ENCODE data around the gene BPIFB6. TPM values are rescaled to one million over a fixed set of nuclear protein-coding genes. Genes with fewer than 3 reads are reported as not detected.

The BPIFB6 gene
- polyA plus RNA-seq, 1 of the 3 experiments (the other 2 are of a cell fraction): not detected

DNA sequence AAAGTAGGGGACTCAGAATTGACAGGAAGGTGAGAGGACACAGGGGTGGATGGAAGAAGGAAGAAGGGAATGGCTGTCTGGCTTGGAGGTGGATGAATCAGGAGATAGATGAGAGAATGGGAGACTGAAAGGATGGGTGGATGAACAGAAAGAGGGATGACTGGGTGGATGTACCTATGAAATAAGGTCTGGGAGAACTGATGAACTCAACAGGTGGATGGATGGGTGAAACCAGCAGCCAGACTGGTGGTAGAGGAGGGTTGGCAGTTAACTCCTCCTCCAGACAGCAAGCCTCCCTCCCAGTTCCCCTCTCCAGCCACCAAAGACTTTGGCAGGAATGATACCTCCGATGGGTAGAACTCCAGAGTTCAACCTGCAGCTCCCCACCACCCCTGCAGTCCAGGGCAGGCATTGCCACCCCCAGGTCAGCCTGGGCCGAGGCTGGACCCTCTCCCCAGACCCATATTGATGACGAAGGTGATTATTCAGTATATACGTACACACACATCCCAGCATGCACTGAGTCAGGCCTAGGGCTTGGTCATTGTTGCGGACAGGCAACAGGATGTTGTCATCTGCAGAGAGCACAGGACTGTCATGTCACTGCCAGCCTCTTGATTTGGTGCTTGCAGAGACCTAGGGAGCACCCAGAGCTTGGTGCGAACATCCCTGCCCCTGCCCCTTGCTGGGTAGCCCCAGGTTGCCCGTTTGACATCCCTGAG, 29.2 kb upstream of the BPIFB6 start:
- Histone ChIP-seq H4K20me1 (ENCODE audit: insufficient read depth) (no peaks in the 10 kb centered on the region), H3K9me3 (no peaks in the 10 kb centered on the region), H3K9me2 (no peaks in the 10 kb centered on the region), H3K4me1 (ENCODE audit: control insufficient read depth in 1 of 2, insufficient read depth in 2 of 2, low read depth in 1 of 2, low read length in 1 of 2) (no peaks in the 10 kb centered on the region), H3K36me3 (replicated peaks in 1 of 2; ENCODE audit: control insufficient read depth in 1 of 2, insufficient read depth in 2 of 2, low read length in 1 of 2) (no peaks in the 10 kb centered on the region), H2AFZ (ENCODE audit: low read depth) (no peak overlapping the region), H3K4me2 (no peak overlapping the region), H3K79me2 (ENCODE audit: insufficient read depth) (no peaks in the 10 kb centered on the region), H3K4me3 (ENCODE audit: low read depth in 2 of 2, low read length in 1 of 2) (no peak overlapping the region), H3K9ac (no peak overlapping the region), H3F3A (replicated peaks; ENCODE audit: insufficient read depth) (no peaks in the 10 kb centered on the region), H3K27ac (ENCODE audit: low read depth in 2 of 2, low read length in 1 of 2) (no peak overlapping the region), H3K27me3 (ENCODE audit: insufficient read depth) (peaks cover 6% of the 10 kb centered on the region; the same call in 1 of the 2 replicates)
- CTCF ChIA-PET: no interaction called here
- POLR2A ChIA-PET: no interaction called here
- no peak for DNase-seq
- TF ChIP-seq JUND (IDR thresholded peaks at IDR 0.05) (no peak), RCOR1 (IDR thresholded peaks at IDR 0.05; ENCODE audit: low read length) (no peak), TAF1 (IDR thresholded peaks at IDR 0.05; ENCODE audit: borderline replicate concordance, low read depth, low read length) (no peak), POLR2AphosphoS5 (IDR thresholded peaks at IDR 0.05; ENCODE audit: low read depth, low read length) (no peak), CHD2 (IDR thresholded peaks at IDR 0.05; ENCODE audit: low read length, partially characterized antibody) (no peak), RAD21 (IDR thresholded peaks at IDR 0.05; ENCODE audit: low read length) (no peak), SMC3 (IDR thresholded peaks at IDR 0.05; ENCODE audit: low read depth, low read length) (no peak), RFX5 (IDR thresholded peaks at IDR 0.05; ENCODE audit: low read length) (no peak), PBX3 (IDR thresholded peaks at IDR 0.05) (no peak), FOXJ3 (CRISPR knock-in tag; IDR thresholded peaks at IDR 0.05) (no peak), RXRA (IDR thresholded peaks at IDR 0.05; ENCODE audit: borderline replicate concordance, low read depth) (no peak), GATA2 (CRISPR knock-in tag; IDR thresholded peaks at IDR 0.05) (no peak)
- TF ChIP-seq, protein P1, sequence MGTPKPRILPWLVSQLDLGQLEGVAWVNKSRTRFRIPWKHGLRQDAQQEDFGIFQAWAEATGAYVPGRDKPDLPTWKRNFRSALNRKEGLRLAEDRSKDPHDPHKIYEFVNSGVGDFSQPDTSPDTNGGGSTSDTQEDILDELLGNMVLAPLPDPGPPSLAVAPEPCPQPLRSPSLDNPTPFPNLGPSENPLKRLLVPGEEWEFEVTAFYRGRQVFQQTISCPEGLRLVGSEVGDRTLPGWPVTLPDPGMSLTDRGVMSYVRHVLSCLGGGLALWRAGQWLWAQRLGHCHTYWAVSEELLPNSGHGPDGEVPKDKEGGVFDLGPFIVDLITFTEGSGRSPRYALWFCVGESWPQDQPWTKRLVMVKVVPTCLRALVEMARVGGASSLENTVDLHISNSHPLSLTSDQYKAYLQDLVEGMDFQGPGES (IDR thresholded peaks at IDR 0.05; ENCODE audit: low read depth, low read length): no peak
- TF ChIP-seq, protein P2, sequence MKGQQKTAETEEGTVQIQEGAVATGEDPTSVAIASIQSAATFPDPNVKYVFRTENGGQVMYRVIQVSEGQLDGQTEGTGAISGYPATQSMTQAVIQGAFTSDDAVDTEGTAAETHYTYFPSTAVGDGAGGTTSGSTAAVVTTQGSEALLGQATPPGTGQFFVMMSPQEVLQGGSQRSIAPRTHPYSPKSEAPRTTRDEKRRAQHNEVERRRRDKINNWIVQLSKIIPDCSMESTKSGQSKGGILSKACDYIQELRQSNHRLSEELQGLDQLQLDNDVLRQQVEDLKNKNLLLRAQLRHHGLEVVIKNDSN (IDR thresholded peaks at IDR 0.05; ENCODE audit: borderline replicate concordance, low read depth): no peak
- 20% methylated on average over 3 of the region's 7 CpGs for WGBS (ENCODE audit: low lambda C conversion rate)

GRCh38 chr20:33004141-33004751, 27.2 kb upstream of the BPIFB6 start, which contains the start of gene SUN5:
Gene SUN5 (minus strand): TSS chr20:33004433. CDS start chr20:33004340, 93 bp downstream.
- DNase-seq: no peak
- no peak within 1 kb of the TSS for H3K9ac ChIP-seq
- H3K27me3 ChIP-seq (ENCODE audit: insufficient read depth): peaks cover 8% of the 10 kb centered on the region; the same call in 1 of the 2 replicates
- no peak within 1 kb of the TSS for H3K4me3 ChIP-seq (ENCODE audit: low read depth in 2 of 2, low read length in 1 of 2)
- no peaks in the 10 kb centered on the region for H3K79me2 ChIP-seq (ENCODE audit: insufficient read depth)
- H3F3A ChIP-seq (replicated peaks; ENCODE audit: insufficient read depth): no peaks in the 10 kb centered on the region
- H3K9me3 ChIP-seq: no peaks in the 10 kb centered on the region
- no peaks in the 10 kb centered on the region for H3K4me1 ChIP-seq (ENCODE audit: control insufficient read depth in 1 of 2, insufficient read depth in 2 of 2, low read depth in 1 of 2, low read length in 1 of 2)
- H4K20me1 ChIP-seq (ENCODE audit: insufficient read depth): no peaks in the 10 kb centered on the region
- 0% methylated on average over 5 of the region's 6 CpGs for WGBS (ENCODE audit: low lambda C conversion rate)
- no peaks in the 10 kb centered on the region for H3K9me2 ChIP-seq
- H3K36me3 ChIP-seq (replicated peaks in 1 of 2; ENCODE audit: control insufficient read depth in 1 of 2, insufficient read depth in 2 of 2, low read length in 1 of 2): no peaks in the 10 kb centered on the region
- ChIA-PET POLR2A (no interaction called here), CTCF (interaction anchor here (0.9 to 1.3 kb wide), 5 partner anchors 10 to 103 kb away, joined by 3 read pairs; no protein-coding TSS in a partner anchor)
- no peak within 1 kb of the TSS for H3K27ac ChIP-seq (ENCODE audit: low read depth in 2 of 2, low read length in 1 of 2)
- no peak within 1 kb of the TSS for H2AFZ ChIP-seq (ENCODE audit: low read depth)
- H3K4me2 ChIP-seq: no peak within 1 kb of the TSS
- TF ChIP-seq MEF2A (IDR thresholded peaks at IDR 0.05; ENCODE audit: borderline replicate concordance, low read depth): no peak
- TF ChIP-seq USF2 (IDR thresholded peaks at IDR 0.05; ENCODE audit: borderline replicate concordance, low read depth, low read length): no peak
- no peak for TF ChIP-seq SIN3A (IDR thresholded peaks at IDR 0.05; ENCODE audit: borderline replicate concordance, low read depth, low read length)
- TF ChIP-seq YY1 (IDR thresholded peaks at IDR 0.05; ENCODE audit: low read depth): no peak
- no peak for TF ChIP-seq PBX3 (IDR thresholded peaks at IDR 0.05)
- TF ChIP-seq, protein P2 (IDR thresholded peaks at IDR 0.05; ENCODE audit: borderline replicate concordance, low read depth): no peak
- no peak for TF ChIP-seq POLR2AphosphoS5 (IDR thresholded peaks at IDR 0.05; ENCODE audit: low read depth, low read length)

Data from SK-N-SH (cell line).